T47D (cell line): ENCODE results near the gene AKR1B15.
"Not testable (repeated sequence)": the region's sequence is repeated elsewhere in the genome, so short reads cannot be mapped to it uniquely, and the experiment has no call there.

Experiments used
- DNase-seq, 2 experiments: peaks; one replicate each; pipeline versions ENCODE4 v3.0.0 to v3.0.0-alpha.2; 2011 to 2012; ENCODE audit warnings: low read depth in 1 of 2, low spot score in 1 of 2
- JUND ChIP-seq: IDR thresholded peaks from 2 replicates; pipeline ENCODE4 v1.6.1; 2012; ENCODE audit warnings: low read depth
- in situ Hi-C: cut with HindIII; loops from 2 replicates; pipeline ENCODE4 v1.10.0; 2016; ENCODE audit warnings: low sequenced_read_pairs, low pct_unique_long_range_greater_than_20kb

AKR1B15 gene

GRCh38 chr7:134535272-134535918 is 13.5 kb upstream of the AKR1B15 start:
- no peak for DNase-seq
- in situ Hi-C loops: no loop called here
- no peak for TF ChIP-seq JUND

DNA sequence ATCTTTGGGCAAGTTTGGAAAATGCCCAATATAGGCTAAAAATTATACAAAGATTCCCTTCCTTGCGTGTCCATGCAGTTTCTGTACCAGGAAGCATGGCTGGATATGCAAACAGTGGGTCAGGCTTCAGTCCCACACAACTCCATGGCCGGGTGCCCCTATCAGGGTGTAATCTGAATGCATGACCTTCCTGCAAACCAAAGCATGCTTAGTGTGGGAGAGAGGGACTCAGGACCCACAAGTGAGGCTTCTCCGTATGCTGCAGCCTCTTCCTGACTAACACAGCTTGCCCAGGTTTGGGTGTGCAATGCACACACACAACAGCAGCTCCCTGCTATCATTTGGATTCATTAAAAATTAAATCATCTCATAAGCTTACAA is 13.0 kb upstream of the AKR1B15 start:
- in situ Hi-C loops: no loop called here
- DNase-seq: no peak
- TF ChIP-seq JUND: no peak

DNA sequence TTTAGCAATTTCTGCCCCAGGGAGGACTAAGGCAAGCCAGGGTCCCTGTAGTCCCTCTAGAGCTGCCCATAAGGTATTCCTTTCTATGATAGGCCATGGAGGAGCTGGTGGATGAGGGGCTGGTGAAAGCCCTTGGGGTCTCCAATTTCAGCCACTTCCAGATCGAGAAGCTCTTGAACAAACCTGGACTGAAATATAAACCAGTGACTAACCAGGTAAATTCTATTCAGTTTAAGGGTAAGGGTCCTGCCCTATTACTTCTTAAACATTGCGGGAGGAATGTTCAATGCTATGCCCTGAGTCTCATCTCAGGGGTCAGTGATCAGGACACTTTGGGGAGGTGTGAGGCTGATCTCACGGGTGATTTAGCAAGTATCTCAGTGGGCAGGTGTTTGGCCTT is 12.4 kb upstream of the AKR1B15 start:
- DNase-seq, in situ Hi-C loops: not testable (repeated sequence)

GRCh38 chr7:134537273-134537781 is 11.6 kb upstream of the AKR1B15 start:
- in situ Hi-C loops: not testable (repeated sequence)

DNA sequence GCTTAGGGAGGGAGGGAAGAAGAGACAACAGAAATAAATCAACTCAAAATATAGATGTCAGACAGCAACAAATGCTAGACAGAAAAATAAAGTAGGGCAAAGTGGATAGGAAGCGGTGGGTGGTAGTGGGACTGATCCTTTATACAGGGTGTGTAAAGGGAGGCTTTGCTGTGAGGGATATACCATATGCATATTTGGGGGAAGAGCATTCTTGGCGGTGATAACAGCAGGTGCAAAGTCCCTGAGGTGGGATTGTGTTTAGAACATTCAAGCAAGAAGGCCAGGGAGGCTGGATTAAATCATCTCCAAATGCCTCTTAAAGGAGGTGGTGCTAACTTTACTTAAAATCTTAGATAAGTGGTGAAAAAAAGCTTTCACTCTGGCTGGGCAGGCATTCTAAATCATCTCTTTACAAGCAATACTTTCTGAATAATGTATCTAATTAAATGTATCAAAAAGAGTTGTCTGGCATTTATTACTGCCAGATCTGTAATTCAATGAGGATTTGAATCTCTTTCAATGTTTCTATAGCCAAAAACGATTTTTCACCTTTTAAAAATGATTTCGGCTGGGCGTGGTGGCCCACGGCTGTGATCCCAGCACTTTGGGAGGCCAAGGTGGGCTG is 9.4 kb upstream of the AKR1B15 start:
- TF ChIP-seq JUND: no peak
- in situ Hi-C loops: no loop called here
- no peak for DNase-seq

More at GRCh38 chr7:134537273-134537781, 11.6 kb upstream of the AKR1B15 start:
- DNase-seq: not testable (repeated sequence)

DNA sequence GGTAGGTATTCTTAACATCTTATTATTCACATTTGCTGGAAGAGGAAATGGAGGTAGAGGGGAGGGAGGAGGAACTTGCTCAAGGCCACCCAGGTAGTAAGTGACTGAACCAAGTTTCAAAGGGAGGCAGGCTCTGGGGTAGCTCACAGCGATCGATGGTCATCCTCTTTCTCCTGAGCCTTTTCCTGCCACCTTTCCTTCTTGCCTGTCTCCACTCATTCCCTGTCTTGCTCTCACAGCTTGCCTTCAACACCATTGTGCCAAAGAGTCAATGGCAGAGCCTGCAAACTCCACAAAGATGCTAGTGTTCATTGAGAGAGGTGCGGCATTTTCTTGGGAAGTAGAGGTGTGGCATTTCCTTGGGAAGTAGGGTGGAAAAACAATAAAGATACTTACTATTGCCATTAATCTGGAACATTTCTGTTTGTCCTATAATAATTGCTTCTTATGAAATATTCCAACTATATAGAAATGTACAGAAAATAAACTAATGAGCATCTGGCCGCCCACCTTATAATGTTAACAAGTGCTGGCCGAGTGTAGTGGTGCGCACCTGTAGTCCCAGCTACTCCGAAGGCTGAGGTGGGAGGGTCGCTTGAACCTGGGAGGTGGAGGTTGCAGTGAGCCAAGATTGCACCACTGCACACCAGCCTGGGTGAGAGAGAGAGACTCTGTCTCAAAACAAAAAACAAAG is 7.3 kb upstream of the AKR1B15 start:
- DNase-seq, in situ Hi-C loops: not testable (repeated sequence)

GRCh38 chr7:134542195-134542771 is 6.6 kb upstream of the AKR1B15 start:
- no peak for DNase-seq
- in situ Hi-C loops: no loop called here
- TF ChIP-seq JUND: no peak

- DNase-seq: no peak
- in situ Hi-C loops: no loop called here
- TF ChIP-seq JUND: no peak
Observed at GRCh38 chr7:134545380-134545779, 3.5 kb upstream of the AKR1B15 start.

- in situ Hi-C loops: no loop called here
- DNase-seq: no peak
- TF ChIP-seq JUND: no peak
Observed at GRCh38 chr7:134545918-134546317, 3.0 kb upstream of the AKR1B15 start.

DNA sequence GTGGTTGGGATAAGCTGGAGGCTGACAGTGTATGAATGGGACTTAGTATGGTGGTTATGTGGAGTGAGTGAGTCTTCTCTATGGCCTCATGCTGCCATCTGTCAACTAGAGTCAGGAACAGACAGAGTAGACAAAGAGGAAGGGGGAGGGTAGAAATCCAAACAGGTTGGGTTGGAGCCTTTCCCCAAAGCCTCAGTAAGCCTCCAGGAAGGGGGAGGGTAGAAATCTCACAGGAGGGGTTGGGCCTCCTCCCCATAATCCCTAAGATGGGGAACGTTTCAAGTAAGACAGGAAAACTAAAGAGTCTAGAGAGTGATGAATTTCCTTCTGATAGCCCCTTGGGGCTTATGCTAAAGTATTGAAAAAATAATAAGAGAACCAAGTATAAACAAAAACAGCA is 2.0 kb upstream of the AKR1B15 start:
- TF ChIP-seq JUND: no peak
- peak in 1 of 2 experiments; percentile 75 for DNase-seq
- in situ Hi-C loops: no loop called here

GRCh38 chr7:134547397-134548054 is 1.4 kb upstream of the AKR1B15 start:
- no peak for TF ChIP-seq JUND
- DNase-seq: peak; percentile 34 to 70
- in situ Hi-C loops: no loop called here

DNA sequence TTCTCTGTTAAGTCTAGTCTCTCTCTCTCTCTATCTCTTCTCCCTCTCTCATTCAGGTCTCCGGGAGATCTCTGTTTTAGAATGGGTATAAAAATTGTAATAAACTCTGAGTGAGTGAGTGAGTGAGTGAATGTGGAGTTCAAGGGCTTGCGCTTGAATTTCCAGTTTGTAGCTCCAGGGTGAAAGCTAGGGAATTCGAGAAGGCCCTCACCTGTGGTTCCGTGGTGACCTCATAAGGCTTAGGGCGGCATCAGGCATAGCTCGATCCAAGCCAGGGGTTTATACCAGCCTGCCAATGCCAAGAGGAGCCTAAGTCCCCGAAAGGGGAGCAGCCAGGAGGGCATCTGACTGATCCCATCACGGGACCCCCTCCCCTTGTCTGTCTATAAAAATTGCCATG is 456 bp downstream of the AKR1B15 start:
- in situ Hi-C loops: no loop called here
- TF ChIP-seq JUND: no peak
- no peak for DNase-seq
